Dedifferentiated amniotic fluid mesenchymal stem cell (primary cell): Measurements from ENCODE around the gene MUC12.
"Not testable (repeated sequence)": the region's sequence is repeated elsewhere in the genome, so short reads cannot be mapped to it uniquely, and the experiment has no call there.

ENCODE experiments used
- DNase-seq: peaks from one replicate; pipeline ENCODE4 v3.0.0-alpha.2; 2016; ENCODE audit errors: extremely low spot score

Gene MUC12

DNA sequence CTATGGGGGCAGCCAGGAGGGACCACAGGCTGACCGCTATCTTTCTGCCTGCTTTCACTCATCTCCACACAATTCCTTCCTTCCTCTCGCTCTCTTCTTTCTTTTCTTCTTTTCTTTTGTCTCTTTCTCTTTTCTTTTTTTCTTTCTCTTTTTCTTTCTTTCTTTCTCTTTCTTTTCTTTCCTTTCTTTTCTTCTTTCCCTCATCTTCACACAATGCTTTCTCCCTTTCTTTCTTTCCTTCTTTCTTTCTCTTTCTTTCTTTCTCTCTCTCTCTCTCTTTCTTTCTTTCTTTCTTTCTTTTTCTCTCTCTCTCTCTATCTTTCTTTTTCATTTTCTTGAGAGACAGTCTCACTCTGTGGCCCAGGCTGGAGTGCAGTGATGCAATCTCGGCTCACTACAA is 6.8 kb upstream of the MUC12 start:
- DNase-seq, result no peak

- no peak for DNase-seq
Observed at GRCh38 chr7:100963386-100963785, 6.0 kb upstream of the MUC12 start.

- DNase-seq, result no peak
Observed at GRCh38 chr7:100963874-100964273, 5.5 kb upstream of the MUC12 start.

GRCh38 chr7:100964630-100965029 is 4.7 kb upstream of the MUC12 start:
- no peak for DNase-seq

DNA sequence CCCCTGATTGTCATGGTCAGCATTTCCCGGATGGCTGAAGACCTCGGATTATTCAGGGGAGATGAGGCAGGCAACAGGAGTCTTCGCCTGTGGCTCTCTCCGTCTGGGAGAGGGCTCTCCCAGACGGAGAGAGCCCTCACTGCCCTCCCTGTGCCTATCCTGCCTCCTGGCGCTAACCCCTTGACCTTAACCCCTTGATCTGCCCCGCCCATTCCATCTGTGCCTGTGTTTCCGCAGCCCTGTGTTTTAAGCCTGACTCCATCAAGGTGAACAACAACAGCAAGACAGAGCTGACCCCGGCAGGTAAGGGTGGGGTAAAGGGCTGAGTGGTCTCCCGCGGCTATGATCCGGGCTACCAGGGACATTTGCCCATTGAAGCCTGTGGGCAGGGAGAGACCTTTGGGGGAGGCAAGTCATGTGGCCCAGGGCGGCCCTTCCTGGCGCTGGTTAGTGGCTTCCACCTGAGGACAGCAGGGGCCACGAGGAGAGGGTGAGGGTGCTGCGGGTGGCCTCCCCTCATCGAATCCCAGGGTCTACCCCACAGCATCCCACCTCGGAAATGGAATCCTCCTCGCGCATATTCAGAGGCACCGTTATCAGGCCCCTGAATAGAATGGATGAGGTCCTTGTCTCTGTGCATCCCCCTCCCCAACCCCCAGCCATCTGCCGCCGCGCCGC is 4.2 kb upstream of the MUC12 start:
- no peak for DNase-seq

- no peak for DNase-seq
Observed at GRCh38 chr7:100965723-100966541, 3.4 kb upstream of the MUC12 start.

DNA sequence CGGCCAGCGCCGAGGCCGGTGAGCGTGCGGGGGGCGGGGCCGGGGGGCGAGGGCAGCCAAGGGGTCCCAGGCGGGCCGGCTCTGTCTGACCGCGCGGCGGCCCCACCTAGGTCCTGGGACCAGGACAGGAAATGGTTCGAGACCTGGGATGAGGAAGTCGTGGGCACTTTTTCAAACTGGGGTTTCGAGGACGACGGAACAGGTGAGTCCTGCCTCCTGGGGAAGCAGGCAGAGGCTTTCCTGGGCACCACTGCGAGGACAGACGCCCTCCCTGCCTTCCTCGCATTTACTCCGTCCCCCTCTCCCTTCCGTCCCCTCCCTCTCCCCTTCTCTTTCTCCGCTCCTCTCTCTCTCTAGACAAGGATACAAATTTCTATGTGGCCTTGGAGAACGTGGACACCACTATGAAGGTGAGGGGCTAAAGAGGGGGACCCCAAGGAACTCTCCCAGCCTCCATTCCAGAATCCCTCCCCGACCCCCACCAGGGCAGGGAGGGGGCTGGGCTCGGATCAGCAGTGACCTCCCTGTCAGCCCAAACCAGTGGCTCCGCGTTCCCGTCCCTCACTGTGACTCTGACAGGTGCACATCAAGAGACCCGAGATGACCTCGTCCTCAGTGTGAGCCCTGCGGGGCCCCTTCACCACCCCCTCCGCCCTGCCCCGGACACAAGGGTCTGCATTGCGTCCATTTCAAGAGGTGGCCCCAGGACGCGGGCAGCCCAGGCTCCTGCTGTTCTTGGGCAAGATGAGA is 2.6 kb upstream of the MUC12 start:
- no peak for DNase-seq

- no peak for DNase-seq
Observed at GRCh38 chr7:100967292-100967863, 2.0 kb upstream of the MUC12 start.

GRCh38 chr7:100968031-100968430 is 1.3 kb upstream of the MUC12 start:
- DNase-seq, result no peak

GRCh38 chr7:100968650-100969049 is 715 bp upstream of the MUC12 start:
- no peak for DNase-seq

DNA sequence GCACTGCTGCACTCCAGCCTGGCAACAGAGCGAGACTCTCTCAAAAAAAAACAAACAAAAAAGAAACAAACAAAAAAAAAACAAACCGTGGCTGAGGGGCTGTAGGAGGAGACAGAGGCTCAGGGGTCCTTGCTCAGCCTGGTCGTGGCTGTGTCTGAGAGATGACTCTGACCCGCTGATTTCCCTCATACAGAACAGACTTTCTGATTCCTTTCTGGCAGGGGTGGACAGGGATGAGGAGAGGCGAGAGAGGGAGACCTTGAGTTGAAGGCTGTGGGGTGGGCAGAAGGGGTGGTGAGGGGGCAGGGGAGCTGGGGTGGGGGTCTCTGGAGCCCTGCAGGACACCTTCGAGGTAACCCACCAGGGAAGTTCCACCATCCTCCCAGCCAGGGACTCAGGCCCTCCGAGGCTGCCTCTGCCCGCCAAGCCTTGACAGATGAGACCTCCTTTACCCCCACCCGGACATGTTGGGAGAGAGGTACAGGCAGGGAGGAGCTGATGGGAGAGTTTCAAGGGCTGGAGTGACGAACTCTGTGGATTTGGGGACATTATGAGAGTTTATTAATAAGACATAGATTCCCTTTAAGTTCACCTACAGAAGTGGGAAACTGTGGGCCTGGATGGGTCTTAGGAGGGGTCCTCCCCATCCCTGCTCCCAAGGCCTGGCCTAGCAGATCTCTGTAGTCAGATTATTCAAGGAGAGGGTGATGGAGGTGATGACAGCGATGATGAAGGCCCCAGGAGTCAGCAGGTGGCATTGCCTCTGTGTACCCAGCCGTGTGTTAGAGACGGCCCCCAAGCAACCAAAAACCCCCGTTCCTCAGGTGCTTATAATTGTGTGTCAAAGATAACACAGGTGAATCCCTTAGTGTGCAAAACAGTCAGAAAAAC is 2.0 kb downstream of the MUC12 start:
- no peak for DNase-seq

DNA sequence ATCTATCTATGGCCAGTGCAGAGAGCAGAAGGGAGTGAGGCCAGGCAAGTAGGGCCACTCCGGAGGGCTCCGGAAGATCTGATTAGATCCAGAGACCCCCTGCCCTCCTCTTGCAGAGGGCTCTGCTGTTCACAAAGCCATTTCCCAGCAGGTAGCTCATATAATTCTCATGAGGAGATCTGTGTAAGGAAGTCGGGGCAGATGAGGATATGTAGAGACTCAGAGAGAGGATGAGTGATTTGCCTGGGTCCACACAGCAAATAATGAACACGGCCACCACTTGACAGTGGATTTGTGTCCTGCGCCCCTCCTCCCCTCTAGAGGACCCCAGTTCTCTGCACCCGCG is 2.6 kb downstream of the MUC12 start:
- no peak for DNase-seq

DNA sequence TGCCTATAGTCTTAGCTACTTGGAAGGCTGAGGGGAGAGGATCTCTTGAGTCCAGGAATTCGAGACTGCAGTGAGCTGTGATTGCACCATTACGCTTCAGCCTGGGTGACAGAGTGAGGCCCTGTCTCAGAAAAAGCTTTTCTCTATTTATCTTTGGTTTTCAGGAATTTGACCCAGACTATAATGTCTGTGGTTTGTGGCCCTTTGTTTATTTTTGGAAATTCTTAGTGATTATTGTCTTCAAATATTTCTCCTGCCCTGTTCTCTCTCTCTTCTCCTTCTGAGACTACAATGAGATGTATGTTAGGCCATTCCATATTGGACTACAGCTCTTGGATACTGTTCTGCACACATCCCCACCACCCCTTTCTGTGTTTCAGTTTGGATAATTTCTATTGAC is 4.7 kb downstream of the MUC12 start:
- DNase-seq, result no peak

DNA sequence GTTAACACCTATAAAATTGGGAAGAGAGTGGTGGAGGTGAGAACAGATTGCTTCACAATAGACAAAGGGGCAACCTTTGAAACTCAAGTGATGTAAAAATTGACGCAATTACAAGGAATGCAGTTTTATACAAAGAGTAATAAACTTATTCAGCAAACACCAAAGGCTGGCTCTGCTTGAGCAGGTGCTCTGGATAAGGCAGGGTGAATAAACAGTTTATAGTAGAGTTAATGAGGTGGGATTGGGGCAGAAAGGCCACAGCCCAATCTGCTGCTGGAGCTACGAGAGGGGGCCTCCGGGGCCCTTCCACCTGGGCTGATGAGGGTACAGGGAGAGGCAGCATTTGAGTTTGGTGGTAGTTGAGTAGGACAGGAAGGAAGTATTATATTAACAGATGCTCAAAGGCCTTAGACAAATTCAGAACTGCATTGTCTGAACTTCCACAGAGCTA is 6.0 kb downstream of the MUC12 start:
- DNase-seq, result no peak

GRCh38 chr7:100978300-100978699 is 8.9 kb downstream of the MUC12 start:
- DNase-seq, result no peak

DNA sequence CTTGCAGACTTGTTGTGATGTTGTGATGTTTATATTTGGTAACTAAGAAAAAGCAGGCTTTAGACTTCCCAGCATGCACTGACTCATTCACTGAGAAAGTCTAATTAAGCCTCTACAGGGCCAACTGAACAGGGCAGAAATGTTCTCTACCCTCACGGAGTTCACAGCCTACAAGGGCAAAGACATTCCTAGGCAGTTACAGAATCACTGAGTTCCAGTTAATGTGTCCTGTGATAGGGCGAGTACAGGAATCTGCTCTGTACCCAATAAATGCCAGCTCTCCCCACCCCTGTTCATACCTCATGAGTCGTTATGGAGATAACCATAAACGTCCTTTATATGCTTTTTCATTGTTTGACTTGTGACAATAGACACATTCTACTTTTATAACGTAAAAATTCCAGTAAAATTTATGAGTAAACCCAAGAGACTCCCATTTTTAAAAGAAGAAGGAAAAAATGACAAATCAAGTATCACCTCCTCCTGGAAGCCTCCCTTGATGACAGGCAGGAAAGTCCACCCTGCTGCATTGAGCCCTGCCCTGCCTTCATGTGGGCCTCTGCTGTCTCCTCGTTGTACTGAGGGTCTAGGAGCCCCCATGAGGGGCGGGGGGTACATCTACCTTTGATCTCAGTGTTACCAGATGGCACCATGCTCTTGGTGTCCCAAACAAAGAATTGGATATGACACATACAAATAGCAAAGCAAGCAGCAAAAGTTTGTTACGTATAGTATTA is 14.3 kb downstream of the MUC12 start:
- DNase-seq, result peak; percentile 90

- DNase-seq, result not testable (repeated sequence)
Observed at GRCh38 chr7:100984241-100984918, 15.0 kb downstream of the MUC12 start.

DNA sequence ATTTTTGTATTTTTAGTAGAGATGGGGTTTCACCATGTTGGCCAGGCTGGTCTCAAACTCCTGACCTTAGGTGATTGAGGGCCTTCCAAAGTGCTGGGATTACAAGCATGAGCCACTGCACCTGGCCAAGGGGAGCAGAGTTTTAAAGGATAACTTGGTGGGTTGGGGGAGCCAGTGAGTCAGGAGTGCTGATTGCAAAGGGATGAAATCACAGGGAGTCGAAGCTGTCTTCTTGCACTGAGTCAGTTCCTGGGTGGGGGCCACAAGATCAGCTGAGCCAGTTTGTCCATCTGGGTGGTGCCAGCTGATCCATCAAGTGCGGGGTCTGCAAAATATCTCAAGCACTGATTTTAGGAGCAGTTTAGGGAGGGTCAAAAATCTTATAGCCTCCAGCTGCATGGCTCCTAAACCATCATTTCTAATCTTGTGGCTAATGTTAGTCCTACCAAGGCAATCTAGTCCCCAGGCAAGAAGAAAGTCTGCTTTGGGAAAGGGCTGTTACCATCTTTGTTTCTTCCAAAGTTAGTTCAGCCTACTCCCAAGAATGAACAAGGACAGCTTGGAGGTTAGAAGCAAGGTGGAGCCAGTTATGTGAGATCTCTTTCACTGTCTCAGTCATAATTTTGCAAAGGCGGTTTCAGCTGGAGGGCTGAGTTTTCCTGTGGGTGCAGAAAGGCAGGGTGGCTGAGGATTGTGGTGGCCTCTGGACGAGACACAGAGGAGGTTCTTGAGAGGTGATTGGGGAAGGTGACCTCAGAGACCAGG is 15.8 kb downstream of the MUC12 start:
- DNase-seq, result not testable (repeated sequence)

- no peak for DNase-seq
Observed at GRCh38 chr7:100991631-100992030, 22.3 kb downstream of the MUC12 start.
